HUES6 (cell line): Measurements from ENCODE around the gene COBL.
"Not testable (repeated sequence)": the region's sequence is repeated elsewhere in the genome, so short reads cannot be mapped to it uniquely, and the experiment has no call there.

Experiments used
- H3K27ac ChIP-seq: 2 replicates; pipeline ENCODE4 v1.7.0; 2013; ENCODE audit warnings: low read depth, mild to moderate bottlenecking, low read length, inconsistent platforms
- H3K27me3 ChIP-seq: 2 replicates; pipeline ENCODE4 v1.6.1; 2013; ENCODE audit warnings: low read length; ENCODE audit not compliant: control insufficient read depth, insufficient read depth
- H3K36me3 ChIP-seq: 2 replicates; pipeline ENCODE4 v1.6.1; 2013; ENCODE audit warnings: low read length; ENCODE audit not compliant: control insufficient read depth, insufficient read depth
- H3K4me1 ChIP-seq: 2 replicates; pipeline ENCODE4 v1.6.1; 2013; ENCODE audit warnings: low read length; ENCODE audit not compliant: control insufficient read depth, insufficient read depth
- H3K4me3 ChIP-seq: 2 replicates; pipeline ENCODE4 v1.5.1; 2013; ENCODE audit warnings: low read depth, low read length
- H3K9ac ChIP-seq: one replicate; pipeline ENCODE4 v1.6.1; 2013; ENCODE audit warnings: mild to moderate bottlenecking, low read length
- H3K9me3 ChIP-seq: 2 replicates; pipeline ENCODE4 v1.6.1; 2013; ENCODE audit warnings: low read depth, low read length; ENCODE audit not compliant: control insufficient read depth, insufficient read depth

Gene COBL

DNA sequence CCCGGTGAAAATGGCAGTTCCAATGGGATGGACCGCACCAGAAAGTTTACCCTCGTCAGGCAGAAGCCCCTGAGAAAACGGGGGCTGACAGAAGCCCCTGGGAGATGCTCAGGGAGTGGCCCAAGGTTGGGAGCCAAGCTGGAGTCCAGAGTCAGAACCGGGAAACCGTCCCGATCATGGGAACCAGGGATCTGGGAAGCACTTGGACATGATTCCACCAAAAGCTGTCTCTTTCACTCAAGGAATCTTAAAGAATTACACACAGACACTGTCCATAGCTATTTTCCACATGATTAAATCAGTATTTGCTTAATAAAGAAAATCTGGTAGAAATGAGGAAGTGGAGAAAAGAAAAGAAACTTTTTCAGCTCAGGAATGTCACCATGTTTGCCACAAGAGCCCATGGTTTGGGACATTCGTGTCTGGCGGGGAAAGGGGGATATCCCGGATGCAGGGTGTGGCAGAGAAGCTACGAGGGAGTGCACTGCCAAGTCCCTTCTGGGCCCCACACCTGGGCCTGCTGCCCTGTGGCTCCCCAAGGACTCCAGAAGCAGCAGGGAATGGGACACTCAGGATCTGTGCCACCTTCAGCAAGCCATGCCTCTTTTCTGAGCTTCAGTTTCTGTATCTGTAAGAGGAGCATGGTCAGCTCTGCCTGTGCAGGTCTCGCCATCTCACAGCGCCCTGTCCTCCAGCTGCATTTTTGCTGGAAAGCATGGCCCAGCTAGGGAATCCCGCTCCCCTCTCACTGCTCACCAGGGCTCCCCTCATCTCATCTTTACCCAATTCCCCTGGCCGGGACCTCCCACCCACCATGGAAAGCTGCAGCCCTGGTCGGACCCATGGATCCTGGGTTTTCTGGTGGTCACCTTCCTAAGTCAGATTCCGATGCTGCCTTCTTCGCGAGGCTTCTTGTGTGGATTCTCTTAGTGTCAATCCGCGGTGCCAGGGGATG, 308.8 kb downstream of the COBL start:
- no peaks in the 10 kb centered on the region for H3K27me3 ChIP-seq
- H3K4me1 ChIP-seq = no peaks in the 10 kb centered on the region
- no peaks in the 10 kb centered on the region for H3K9me3 ChIP-seq
- H3K27ac ChIP-seq = no peak overlapping the region
- H3K36me3 ChIP-seq = no peaks in the 10 kb centered on the region
- no peak overlapping the region for H3K4me3 ChIP-seq
- H3K9ac ChIP-seq = no peak overlapping the region

DNA sequence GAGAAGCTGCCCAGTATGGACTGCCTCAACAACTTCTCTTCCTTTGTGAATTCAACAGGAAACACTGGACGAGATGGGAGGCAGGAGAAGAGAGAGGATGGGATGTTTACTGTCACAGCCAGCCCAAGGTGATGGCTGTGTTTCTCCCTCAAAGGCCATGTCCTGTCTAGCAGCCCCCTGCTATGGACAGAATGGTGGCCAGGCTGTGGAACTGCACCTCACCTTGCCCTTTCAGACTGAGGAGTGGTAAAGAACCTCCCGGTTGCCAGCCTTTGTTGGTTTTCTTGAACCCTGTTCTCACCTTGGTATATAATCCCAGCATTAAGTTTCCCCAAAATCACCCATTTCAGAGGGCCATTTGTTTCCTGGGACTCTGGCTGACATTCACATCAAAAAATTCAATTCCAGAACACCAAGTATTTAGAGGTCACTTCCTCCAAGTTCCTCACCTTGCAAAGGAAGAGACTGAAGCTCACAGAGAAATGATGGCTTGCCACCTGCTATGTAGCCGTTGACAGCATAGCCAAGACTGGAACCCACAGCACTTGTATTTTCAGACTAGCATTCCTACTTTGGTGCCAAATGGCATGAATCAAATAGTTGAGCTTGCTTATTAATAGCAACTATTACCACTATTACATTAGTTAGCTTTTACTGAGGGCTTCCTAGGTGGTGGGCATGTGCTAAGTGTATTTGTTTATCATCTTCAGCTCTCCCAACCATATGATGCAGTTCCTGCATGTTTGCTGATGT, 309.9 kb downstream of the COBL start:
- H3K4me1 ChIP-seq = no peaks in the 10 kb centered on the region

DNA sequence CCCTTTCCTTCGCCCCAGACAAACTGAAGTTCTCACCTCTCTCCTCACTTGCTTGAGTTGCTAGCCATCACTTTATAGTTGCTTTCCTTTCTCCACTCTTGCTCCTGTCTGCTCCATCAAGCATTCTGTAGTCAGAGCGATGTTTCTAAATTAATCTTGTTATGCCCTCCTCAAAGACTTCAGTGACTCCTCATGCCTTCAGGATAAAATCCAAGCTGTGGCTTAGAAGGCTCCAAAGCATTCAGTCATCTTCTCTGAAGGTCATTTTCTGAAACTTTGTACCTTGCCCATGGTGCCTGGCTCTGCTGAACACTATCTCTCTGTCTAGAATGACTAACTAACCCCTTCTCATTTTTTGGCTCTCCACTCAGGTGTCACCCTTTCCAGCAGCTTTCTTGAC, 311.5 kb downstream of the COBL start:
- H3K4me3 ChIP-seq = no peak overlapping the region
- no peaks in the 10 kb centered on the region for H3K27me3 ChIP-seq
- no peak overlapping the region for H3K27ac ChIP-seq
- no peaks in the 10 kb centered on the region for H3K4me1 ChIP-seq
- no peaks in the 10 kb centered on the region for H3K36me3 ChIP-seq
- no peak overlapping the region for H3K9ac ChIP-seq
- no peaks in the 10 kb centered on the region for H3K9me3 ChIP-seq

More for the DNA sequence above, 309.9 kb downstream of the COBL start:
- H3K9me3 ChIP-seq = no peaks in the 10 kb centered on the region
- H3K9ac ChIP-seq = no peak overlapping the region
- H3K4me3 ChIP-seq = no peak overlapping the region
- no peak overlapping the region for H3K27ac ChIP-seq
- no peaks in the 10 kb centered on the region for H3K36me3 ChIP-seq
- no peaks in the 10 kb centered on the region for H3K27me3 ChIP-seq

DNA sequence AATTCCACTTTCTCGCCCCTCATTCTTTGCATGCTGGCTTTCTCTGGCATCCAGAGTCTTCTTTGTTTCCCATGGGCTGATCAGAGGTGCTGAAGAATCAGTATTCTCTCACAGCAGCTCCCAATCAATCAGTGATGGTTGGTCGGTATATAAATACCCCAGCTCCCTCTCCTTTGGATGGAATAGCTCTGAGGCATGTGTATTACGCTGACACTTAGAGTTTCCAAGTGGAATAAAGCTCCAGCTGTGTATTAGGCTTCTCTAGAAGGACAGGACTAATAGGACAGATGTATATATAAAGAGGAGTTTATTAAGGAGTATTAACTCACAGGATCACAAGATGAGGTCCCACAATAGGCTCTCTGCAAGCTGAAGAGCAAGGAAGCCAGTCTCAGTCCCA, 315.7 kb downstream of the COBL start:
- H3K27ac ChIP-seq = no peak overlapping the region
- H3K9me3 ChIP-seq = no peaks in the 10 kb centered on the region
- H3K4me3 ChIP-seq = no peak overlapping the region
- H3K4me1 ChIP-seq = no peaks in the 10 kb centered on the region
- H3K9ac ChIP-seq = no peak overlapping the region
- H3K36me3 ChIP-seq = no peaks in the 10 kb centered on the region
- H3K27me3 ChIP-seq = no peaks in the 10 kb centered on the region

DNA sequence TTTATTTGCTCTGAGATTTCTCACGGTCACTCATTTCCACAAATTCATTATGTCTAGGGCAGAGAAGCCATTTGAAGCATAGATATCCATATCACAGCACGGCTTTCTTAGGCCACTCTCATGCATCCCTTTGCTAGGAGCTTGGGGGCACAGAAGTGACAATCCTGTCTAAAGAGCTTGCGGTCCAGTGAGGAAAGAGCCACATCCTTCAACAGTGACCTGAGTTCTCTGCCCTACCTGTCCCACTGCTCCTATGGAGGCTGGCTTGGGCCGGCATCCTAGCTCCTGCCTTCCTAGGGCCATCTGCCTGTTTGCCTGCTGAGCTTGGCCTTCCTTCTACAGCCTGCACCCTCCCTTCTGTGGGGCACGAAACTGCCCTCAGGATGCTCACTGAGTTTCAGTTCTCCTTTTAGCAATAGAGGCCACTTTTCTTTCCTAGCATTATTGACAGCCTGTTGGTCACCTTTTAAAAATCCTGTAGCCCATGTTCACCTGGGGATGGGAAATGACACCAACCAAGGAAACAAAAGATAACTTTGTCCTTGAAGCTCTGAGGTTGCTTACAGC, 321.8 kb downstream of the COBL start:
- H3K4me1 ChIP-seq = no peaks in the 10 kb centered on the region
- no peak overlapping the region for H3K9ac ChIP-seq
- no peaks in the 10 kb centered on the region for H3K9me3 ChIP-seq
- H3K4me3 ChIP-seq = no peak overlapping the region
- no peaks in the 10 kb centered on the region for H3K27me3 ChIP-seq
- no peaks in the 10 kb centered on the region for H3K36me3 ChIP-seq
- no peak overlapping the region for H3K27ac ChIP-seq

DNA sequence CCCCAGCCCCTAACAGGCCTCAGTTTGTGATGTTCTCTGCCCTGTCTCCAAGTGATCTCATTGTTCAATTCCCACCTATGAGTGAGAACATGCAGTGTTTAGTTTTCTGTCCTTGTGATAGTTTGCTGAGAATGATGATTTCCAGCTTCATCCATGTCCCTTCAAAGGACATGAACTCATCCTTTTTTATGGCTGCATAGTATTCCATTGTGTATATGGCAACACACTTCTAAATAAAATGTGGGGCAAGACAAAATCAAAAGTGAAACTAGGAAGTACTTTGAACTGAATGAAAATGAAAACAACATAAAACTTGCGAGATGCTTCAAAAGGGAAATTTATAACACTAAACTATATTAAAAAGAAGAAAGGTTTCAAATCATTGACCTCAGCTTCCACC, 326.4 kb downstream of the COBL start:
- H3K27ac ChIP-seq, H3K9me3 ChIP-seq, H3K36me3 ChIP-seq, H3K27me3 ChIP-seq, H3K9ac ChIP-seq, H3K4me3 ChIP-seq: not testable (repeated sequence)
- peaks cover 11% of the 10 kb centered on the region for H3K4me1 ChIP-seq

DNA sequence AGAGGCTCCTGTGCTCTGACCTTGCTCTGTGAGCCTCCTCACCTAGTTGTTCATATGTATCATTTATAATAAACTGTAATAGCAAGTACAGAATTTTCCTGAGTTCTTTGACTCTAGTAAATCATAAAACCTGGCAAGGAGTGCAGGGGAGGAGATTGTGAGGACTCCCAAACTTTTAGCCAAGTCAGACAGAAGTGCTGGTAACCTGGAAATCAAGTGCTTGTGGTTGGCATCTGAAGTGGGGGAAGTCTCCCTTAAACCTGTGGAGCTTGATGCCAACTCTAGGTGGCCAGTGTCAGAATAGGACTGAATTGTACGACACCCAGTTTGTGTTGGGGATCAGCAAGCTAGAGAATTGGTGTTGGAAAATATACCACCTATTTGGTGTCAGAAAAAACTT, 327.6 kb downstream of the COBL start:
- no peaks in the 10 kb centered on the region for H3K36me3 ChIP-seq
- H3K27me3 ChIP-seq = no peaks in the 10 kb centered on the region
- H3K4me1 ChIP-seq = peaks cover 15% of the 10 kb centered on the region
- H3K9ac ChIP-seq = no peak overlapping the region
- no peak overlapping the region for H3K4me3 ChIP-seq
- no peaks in the 10 kb centered on the region for H3K9me3 ChIP-seq
- no peak overlapping the region for H3K27ac ChIP-seq

DNA sequence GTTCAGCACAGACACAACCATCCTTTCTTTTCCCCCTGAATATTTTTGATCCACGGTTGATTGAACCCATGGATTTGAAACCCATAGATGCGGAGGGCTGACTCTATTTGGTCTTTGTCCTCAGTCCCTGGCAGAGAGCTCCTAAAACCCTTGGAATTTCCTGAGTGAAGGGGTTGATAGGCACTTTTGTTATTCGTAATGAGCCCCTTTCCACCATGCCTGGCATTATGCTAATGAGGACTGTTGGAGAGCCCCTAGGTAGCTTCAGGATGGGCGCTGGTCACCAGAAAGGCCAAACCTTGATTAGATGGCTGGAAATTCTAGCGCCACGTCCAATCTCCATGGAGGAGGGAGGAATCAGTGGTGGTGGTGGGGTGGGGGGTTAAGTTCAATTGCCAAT, 328.1 kb downstream of the COBL start:
- Histone ChIP-seq H3K27me3 (no peaks in the 10 kb centered on the region), H3K27ac (no peak overlapping the region), H3K9me3 (no peaks in the 10 kb centered on the region), H3K36me3 (no peaks in the 10 kb centered on the region), H3K4me1 (peaks cover 20% of the 10 kb centered on the region), H3K4me3 (no peak overlapping the region), H3K9ac (no peak overlapping the region)

DNA sequence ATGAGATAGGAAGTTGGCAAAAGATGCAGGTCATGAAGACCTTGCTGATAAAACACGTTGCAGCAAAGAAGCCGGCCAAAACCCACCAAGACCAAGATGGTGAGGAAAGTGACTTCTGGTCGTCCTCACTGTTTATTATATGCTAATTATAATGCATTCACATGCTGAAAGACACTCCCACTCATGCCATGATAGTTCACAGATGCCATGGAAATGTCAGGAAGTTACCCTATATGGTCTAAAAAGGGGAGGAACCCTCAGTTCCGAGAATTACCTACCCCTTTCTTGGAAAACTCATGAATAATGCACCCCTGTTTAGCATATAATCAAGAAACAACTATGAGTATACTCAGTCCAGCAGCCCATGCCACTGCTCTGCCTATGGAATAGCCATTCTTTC, 331.5 kb downstream of the COBL start:
- peaks cover 26% of the 10 kb centered on the region for H3K4me1 ChIP-seq
- H3K36me3 ChIP-seq = no peaks in the 10 kb centered on the region
- H3K27me3 ChIP-seq = no peaks in the 10 kb centered on the region
- H3K9me3 ChIP-seq = no peaks in the 10 kb centered on the region
- no peak overlapping the region for H3K27ac ChIP-seq
- no peak overlapping the region for H3K4me3 ChIP-seq
- no peak overlapping the region for H3K9ac ChIP-seq

DNA sequence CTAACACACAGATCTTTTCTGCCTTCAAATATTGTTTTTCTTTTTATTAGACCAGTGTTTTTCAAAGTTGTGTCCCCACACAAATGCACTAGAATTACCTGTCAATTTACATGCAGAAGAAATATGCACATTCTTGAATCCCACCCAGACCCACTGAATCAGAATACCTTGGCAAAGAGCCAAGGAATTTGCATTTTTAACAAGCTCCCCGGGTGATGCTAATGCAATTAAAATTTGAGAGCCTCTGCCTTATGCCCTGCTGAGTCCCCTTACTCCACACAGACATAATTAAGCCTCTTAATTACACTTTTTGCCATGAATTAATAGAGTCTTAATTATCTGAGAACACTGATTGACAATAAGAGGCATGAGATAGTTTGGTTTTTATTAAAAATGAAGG, 332.8 kb downstream of the COBL start:
- Histone ChIP-seq H3K4me1 (peaks cover 23% of the 10 kb centered on the region), H3K27me3 (no peaks in the 10 kb centered on the region), H3K4me3 (no peak overlapping the region), H3K36me3 (no peaks in the 10 kb centered on the region), H3K9me3 (0 out of 2 replicates have a peak, but pooled peaks cover 3% of the 10 kb centered on the region), H3K27ac (no peak overlapping the region), H3K9ac (no peak overlapping the region)

DNA sequence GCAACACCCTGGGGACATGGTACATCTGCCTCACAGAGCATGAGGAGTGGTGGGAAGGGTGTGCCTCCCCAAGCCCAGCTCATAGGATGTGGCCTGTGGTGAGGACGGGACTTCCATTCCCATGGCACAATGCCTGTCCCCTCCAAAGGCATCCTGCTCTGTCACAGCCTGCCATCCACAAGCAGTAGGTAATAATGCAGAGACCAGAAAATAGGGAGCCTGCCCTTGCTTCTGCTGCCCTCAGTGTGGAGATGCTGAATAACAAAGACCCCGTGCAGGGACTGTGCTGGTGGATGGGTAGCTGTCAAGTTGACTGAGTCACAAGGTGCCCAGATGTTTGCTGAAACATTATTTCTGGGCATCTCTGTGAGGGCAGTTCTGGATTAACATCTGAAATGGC, 334.0 kb downstream of the COBL start:
- H3K9ac ChIP-seq = no peak overlapping the region
- H3K4me1 ChIP-seq = peaks cover 15% of the 10 kb centered on the region
- no peaks in the 10 kb centered on the region for H3K27me3 ChIP-seq
- no peak overlapping the region for H3K27ac ChIP-seq
- 0 out of 2 replicates have a peak, but pooled peaks cover 3% of the 10 kb centered on the region for H3K9me3 ChIP-seq
- no peaks in the 10 kb centered on the region for H3K36me3 ChIP-seq
- no peak overlapping the region for H3K4me3 ChIP-seq
